HFF-Myc (cell line): Measurements from ENCODE around the gene CXCL12.

Source experiments
- DNase-seq: peaks from one replicate; pipeline ENCODE4 v3.0.0-alpha.2; 2011; ENCODE audit warnings: low read depth; ENCODE audit errors: extremely low read depth
- H3K4me3 ChIP-seq: replicated peaks from 2 replicates; pipeline ENCODE4 v1.5.1; 2011; ENCODE audit warnings: low read depth, mild to moderate bottlenecking, control low read depth, low read length
- TF ChIP-seq, protein P1 (sequence below): IDR thresholded peaks from 2 replicates; pipeline ENCODE4 v1.5.1; 2012; ENCODE audit warnings: mild to moderate bottlenecking, low read depth, low read length, control low read depth; ENCODE audit errors: missing control alignments

The CXCL12 gene

DNA sequence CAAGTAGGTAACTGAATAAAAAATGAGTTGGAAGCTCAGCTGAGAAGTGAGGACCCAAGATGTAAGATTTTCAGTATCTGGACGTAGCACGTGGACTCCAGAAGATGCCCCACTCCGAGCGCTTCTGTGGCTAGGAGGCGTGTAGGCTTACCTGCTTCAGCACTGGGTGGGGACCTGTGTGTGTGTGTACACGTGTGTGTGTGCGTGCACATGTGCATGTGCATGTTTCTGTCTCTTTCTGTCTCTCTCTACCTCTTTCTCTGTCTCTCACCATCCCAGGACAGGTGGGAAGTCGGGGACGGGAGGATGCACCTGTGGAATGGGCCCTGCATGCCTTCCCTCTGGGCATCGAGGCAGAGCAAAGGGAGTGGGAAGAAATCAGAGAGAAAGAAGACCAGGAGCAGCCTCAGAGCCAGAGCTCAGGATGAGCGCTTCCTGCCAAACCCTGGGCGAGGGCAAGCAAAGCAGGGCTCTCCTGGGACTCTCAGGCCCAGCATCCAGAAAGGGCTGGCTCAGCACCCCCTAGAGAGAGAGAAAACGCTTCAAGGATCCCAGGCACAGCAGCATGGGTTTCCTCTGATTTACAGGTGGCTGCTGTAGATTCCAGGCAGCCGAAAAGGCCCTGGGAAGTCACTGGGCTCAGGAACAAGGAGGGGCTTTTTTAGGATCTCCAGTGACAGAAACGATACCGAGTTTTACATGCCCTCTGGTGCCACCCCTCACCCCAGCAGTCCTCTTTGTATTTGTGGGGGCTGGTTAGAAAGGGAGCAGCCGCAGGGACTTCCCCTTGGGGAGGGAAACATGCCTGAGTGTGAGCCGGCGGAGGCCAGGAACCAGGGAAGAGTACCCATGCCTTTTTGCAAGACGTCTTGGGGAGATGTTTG is 28.5 kb downstream of the CXCL12 start:
- TF ChIP-seq, protein P1, sequence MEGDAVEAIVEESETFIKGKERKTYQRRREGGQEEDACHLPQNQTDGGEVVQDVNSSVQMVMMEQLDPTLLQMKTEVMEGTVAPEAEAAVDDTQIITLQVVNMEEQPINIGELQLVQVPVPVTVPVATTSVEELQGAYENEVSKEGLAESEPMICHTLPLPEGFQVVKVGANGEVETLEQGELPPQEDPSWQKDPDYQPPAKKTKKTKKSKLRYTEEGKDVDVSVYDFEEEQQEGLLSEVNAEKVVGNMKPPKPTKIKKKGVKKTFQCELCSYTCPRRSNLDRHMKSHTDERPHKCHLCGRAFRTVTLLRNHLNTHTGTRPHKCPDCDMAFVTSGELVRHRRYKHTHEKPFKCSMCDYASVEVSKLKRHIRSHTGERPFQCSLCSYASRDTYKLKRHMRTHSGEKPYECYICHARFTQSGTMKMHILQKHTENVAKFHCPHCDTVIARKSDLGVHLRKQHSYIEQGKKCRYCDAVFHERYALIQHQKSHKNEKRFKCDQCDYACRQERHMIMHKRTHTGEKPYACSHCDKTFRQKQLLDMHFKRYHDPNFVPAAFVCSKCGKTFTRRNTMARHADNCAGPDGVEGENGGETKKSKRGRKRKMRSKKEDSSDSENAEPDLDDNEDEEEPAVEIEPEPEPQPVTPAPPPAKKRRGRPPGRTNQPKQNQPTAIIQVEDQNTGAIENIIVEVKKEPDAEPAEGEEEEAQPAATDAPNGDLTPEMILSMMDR = no peak
- DNase-seq = no peak

DNA sequence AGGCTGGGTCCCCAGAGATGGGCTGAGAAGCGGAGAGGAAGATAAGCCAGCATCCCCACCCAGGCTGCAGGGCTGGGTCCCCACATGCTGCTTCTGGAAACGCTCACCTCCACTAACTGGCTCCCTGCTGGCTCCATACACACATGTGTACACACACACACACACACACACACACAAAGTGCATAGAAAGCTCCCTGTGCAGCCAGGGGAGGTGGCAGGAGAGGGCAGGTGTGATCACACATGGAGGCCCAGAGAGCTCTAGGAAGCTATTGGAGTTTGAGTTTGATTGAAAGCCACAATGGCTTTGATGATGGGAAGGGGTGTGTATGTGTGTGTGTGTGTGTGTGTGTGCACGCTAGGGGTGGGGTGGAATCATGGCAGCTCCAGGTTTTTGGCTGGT is 29.3 kb downstream of the CXCL12 start:
- no peak for DNase-seq
- no peak overlapping the region for H3K4me3 ChIP-seq
- TF ChIP-seq, protein P1 = no peak

More for the DNA sequence above, 28.5 kb downstream of the CXCL12 start:
- H3K4me3 ChIP-seq = no peak overlapping the region

DNA sequence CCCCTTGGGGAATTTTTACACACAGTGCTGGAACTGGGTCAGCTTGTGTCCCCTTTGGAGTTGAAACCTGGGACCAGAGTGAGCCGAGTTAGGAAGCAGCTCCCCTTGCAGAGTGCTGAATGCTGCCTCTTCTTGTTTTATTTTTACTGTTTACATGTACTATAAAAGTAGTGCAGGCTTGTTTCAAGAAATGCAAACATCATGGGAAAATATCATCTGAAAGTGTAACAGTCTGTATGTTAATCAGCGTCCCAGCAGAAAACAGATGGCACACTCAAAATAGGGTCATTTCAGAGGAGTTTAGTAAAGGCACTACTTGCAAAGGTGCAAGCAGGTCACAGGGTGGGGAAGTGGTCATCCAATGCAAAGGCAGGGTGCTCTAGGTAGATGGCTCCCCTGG is 30.1 kb downstream of the CXCL12 start:
- no peak for DNase-seq
- TF ChIP-seq, protein P1 = no peak
- no peak overlapping the region for H3K4me3 ChIP-seq

DNA sequence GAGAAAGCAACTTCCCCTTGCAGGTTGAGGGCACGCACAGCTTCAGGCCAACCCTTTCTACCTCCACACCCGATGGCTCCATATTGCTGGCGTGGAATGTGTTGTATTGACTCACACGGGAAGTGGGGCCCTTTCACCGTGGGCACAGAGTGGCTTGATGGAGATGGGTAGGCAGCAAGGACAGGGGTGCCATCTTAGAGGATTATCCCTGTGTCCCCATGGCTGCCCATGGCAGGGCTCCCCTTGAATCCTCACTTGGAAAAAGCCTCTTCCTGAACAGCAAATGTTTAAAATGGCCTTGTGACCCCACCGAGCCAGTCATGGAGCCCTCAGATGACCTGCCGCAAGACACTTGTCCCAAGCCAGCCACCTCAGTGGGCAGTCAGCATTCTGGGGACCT is 31.2 kb downstream of the CXCL12 start:
- DNase-seq = no peak
- TF ChIP-seq, protein P1 = no peak
- no peak overlapping the region for H3K4me3 ChIP-seq

DNA sequence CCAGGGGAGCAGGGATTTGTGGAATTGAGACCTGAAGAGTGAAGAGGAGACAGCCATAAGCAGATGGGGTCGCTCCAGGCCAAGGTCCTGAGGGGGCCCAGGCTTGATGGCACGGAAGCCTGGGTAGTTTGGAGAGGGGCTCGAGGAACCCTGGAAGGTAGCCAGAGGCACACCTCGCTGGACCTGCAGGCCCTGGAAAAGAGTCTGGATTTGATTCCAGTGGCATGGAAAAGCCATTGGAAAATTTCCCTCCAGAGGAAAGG is 31.8 kb downstream of the CXCL12 start:
- H3K4me3 ChIP-seq = no peak overlapping the region
- no peak for DNase-seq
- TF ChIP-seq, protein P1 = no peak

DNA sequence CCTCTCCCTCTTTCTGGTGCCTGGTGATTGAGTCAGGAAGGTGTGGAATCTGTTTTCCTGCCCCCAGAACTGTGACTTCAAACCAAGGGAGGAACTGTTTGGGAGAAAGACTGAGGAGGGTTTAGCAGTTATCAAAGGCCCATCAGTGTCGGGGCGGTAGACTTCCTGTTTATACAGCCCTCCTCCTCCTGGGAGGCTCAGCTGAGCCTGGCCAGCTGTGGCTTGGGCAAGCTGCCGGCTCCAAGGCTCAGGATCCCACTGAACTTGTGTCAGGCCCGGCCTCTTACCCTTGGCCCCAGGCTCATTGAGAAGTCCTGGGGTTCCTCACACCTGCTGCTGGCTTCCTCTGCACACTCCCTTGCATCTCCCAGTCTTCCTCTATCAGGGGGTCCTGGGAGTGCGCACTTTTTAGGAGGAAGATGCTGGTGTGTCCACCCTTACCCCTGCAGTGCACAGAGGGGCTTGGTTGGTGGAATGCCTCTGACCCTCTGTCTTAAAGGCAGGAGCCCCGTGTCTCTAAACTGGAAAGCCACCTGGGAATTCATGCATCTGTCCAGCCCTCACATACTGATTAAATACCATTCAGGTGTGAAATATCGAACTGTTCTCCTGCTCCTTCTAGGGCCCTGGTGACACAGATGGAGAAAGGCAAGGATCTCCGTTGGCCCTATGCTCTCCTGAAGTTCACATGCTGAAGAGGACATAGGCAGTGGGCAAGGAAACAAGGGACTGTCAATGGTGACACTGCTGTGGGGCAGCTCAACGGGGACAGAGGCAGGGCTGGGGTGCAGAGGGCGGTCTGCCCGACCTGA is 32.4 kb downstream of the CXCL12 start:
- no peak for DNase-seq
- TF ChIP-seq, protein P1 = no peak

More for the DNA sequence above, 32.4 kb downstream of the CXCL12 start:
- no peak overlapping the region for H3K4me3 ChIP-seq
